Lower lobe of right lung (tissue), 2 donors: ENCODE results near the gene PRB3. TPM values are rescaled to one million over a fixed set of nuclear protein-coding genes. Genes with fewer than 3 reads are reported as not detected.
A peak's percentile ranks its signal among the peaks of the same experiment; 100 is the strongest.

Experiments used
- ATAC-seq, 2 donors: fragments of 200-7000 bp; cut with Tn5 transposase; one replicate each; pipeline ENCODE4 v1.9.1; 2020 to 2022; ENCODE audit warnings: mild to moderate bottlenecking in 2 of 2, moderate library complexity in 2 of 2
- DNase-seq: peaks from one replicate; pipeline ENCODE4 v3.0.0-alpha.2; 2020
- H3K27ac ChIP-seq: fragments of 200-600 bp; one replicate; pipeline ENCODE4 v1.8.0; 2022
- H3K27me3 ChIP-seq: fragments of 200-600 bp; one replicate; pipeline ENCODE4 v1.8.0; 2022; ENCODE audit warnings: low read depth
- H3K36me3 ChIP-seq: fragments of 200-600 bp; one replicate; pipeline ENCODE4 v1.8.0; 2022; ENCODE audit warnings: mild to moderate bottlenecking
- H3K4me1 ChIP-seq: fragments of 200-600 bp; one replicate; pipeline ENCODE4 v1.8.0; 2022
- H3K4me3 ChIP-seq: fragments of 200-600 bp; one replicate; pipeline ENCODE4 v1.8.0; 2022; ENCODE audit warnings: mild to moderate bottlenecking
- H3K9me3 ChIP-seq: fragments of 200-600 bp; one replicate; pipeline ENCODE4 v1.8.0; 2022
- CTCF ChIP-seq: fragments of 200-600 bp; IDR thresholded peaks from one replicate; pipeline ENCODE4 v1.8.0; 2022; ENCODE audit warnings: antibody characterized with exemption, mild to moderate bottlenecking
- intact Hi-C: fragments of 100-400 bp; cut with DNase I; formaldehyde crosslinking; loops from one replicate; pipeline ENCODE4 v1.11.0; 2022
- total RNA-seq: library from RNA; stranded (reverse); fragmentation: NEBNext Ultra II Directional; extraction: Animal tissue kit (Norgen Biotek cat#: 25700); gene quantifications from one replicate; pipeline ENCODE4 v1.2.1, GENCODE V29; 2021
- donor health status: DM: no; HTN: yes; CAD: no; lungs with severe emphysema.

PRB3 gene
- total RNA-seq, 1 donor from 2014 or later: not detected

GRCh38 chr12:11242656-11243055 is 26.9 kb downstream of the PRB3 start:
- no peaks in the 10 kb centered on the region for H3K9me3 ChIP-seq
- no peak overlapping the region for H3K4me3 ChIP-seq
- H3K36me3 ChIP-seq: no peaks in the 10 kb centered on the region
- ATAC-seq (no peak), DNase-seq (no peak)
- no peak for TF ChIP-seq CTCF
- no peaks in the 10 kb centered on the region for H3K4me1 ChIP-seq
- H3K27me3 ChIP-seq: no peaks in the 10 kb centered on the region
- H3K27ac ChIP-seq: no peak overlapping the region
- intact Hi-C loops: no loop called here

- TF ChIP-seq CTCF: no peak
- no peaks in the 10 kb centered on the region for H3K9me3 ChIP-seq
- H3K27ac ChIP-seq: no peak overlapping the region
- ATAC-seq (no peak), DNase-seq (no peak)
- H3K4me3 ChIP-seq: no peak overlapping the region
- H3K27me3 ChIP-seq: no peaks in the 10 kb centered on the region
- H3K4me1 ChIP-seq: no peaks in the 10 kb centered on the region
- H3K36me3 ChIP-seq: no peaks in the 10 kb centered on the region
- intact Hi-C loops: no loop called here
Measured at GRCh38 chr12:11240348-11240930, 29.1 kb downstream of the PRB3 start.

GRCh38 chr12:11238275-11238674 is 31.2 kb downstream of the PRB3 start:
- DNase-seq (no peak), ATAC-seq (no peak)
- Histone ChIP-seq H3K4me1 (no peaks in the 10 kb centered on the region), H3K36me3 (no peaks in the 10 kb centered on the region), H3K27me3 (no peaks in the 10 kb centered on the region), H3K9me3 (no peaks in the 10 kb centered on the region), H3K4me3 (no peak overlapping the region), H3K27ac (no peak overlapping the region)
- no peak for TF ChIP-seq CTCF
- intact Hi-C loops: no loop called here

- Histone ChIP-seq H3K27me3 (no peaks in the 10 kb centered on the region), H3K4me3 (no peak overlapping the region), H3K27ac (no peak overlapping the region), H3K36me3 (no peaks in the 10 kb centered on the region), H3K4me1 (no peaks in the 10 kb centered on the region), H3K9me3 (no peaks in the 10 kb centered on the region)
- DNase-seq (no peak), ATAC-seq (no peak)
- intact Hi-C loops: no loop called here
- TF ChIP-seq CTCF: no peak
Measured at GRCh38 chr12:11233532-11233931, 36.0 kb downstream of the PRB3 start.

GRCh38 chr12:11228296-11228879 is 41.1 kb downstream of the PRB3 start:
- H3K9me3 ChIP-seq: no peaks in the 10 kb centered on the region
- H3K4me3 ChIP-seq: no peak overlapping the region
- peak; percentile 65 to 70 for ATAC-seq
- DNase-seq: no peak
- intact Hi-C loops: no loop called here
- H3K36me3 ChIP-seq: no peaks in the 10 kb centered on the region
- no peak overlapping the region for H3K27ac ChIP-seq
- TF ChIP-seq CTCF: peak; percentile 46
- H3K27me3 ChIP-seq: no peaks in the 10 kb centered on the region
- H3K4me1 ChIP-seq: no peaks in the 10 kb centered on the region
